Ovary (tissue), 3 donors: Measurements from ENCODE around the gene ABCB6.

Source experiments
- CTCF ChIP-seq, 3 donors: fragments of 450-650 bp in 2 of 3; fragments of 200-600 bp in 1 of 3; IDR thresholded peaks; one replicate each; pipeline versions ENCODE4 v1.5.1 to v1.8.0; 2016 to 2022; ENCODE audit warnings: antibody characterized with exemption in 3 of 3, mild to moderate bottlenecking in 1 of 3
- POLR2A ChIP-seq: fragments of 450-650 bp; IDR thresholded peaks from one replicate; pipeline ENCODE4 v1.6.1; 2017; ENCODE audit warnings: antibody characterized with exemption, mild to moderate bottlenecking, moderate library complexity
- donor health status: DM: no; HTN: no; CAD: no.

DNA sequence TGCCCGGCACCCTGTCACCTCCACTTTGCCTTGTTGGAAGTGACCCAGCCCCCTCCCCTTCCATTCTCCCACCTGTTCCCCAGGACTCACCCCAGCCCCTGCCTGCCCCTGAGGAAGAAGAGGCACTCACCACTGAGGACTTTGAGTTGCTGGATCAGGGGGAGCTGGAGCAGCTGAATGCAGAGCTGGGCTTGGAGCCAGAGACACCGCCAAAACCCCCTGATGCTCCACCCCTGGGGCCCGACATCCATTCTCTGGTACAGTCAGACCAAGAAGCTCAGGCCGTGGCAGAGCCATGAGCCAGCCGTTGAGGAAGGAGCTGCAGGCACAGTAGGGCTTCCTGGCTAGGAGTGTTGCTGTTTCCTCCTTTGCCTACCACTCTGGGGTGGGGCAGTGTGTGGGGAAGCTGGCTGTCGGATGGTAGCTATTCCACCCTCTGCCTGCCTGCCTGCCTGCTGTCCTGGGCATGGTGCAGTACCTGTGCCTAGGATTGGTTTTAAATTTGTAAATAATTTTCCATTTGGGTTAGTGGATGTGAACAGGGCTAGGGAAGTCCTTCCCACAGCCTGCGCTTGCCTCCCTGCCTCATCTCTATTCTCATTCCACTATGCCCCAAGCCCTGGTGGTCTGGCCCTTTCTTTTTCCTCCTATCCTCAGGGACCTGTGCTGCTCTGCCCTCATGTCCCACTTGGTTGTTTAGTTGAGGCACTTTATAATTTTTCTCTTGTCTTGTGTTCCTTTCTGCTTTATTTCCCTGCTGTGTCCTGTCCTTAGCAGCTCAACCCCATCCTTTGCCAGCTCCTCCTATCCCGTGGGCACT, 36.2 kb downstream of the ABCB6 start:
- TF ChIP-seq CTCF (IDR thresholded peaks at IDR 0.05): no peak
- no peak for TF ChIP-seq POLR2A
